Nephron (organoid): ENCODE data around the gene HCN3.

Experiments
- H3K27ac Mint-ChIP-seq, 3 experiments: 2 replicates each; pipeline ENCODE4 v1.8.0; 2020; ENCODE audit warnings: mixed read lengths in 3 of 3, mild to moderate bottlenecking in 2 of 3, moderate library complexity in 1 of 3
- H3K27me3 Mint-ChIP-seq: 2 replicates; pipeline ENCODE4 v1.8.0; 2021; ENCODE audit warnings: low read depth, mild to moderate bottlenecking, moderate library complexity, mixed read lengths
- H3K36me3 Mint-ChIP-seq: 2 replicates; pipeline ENCODE4 v1.8.0; 2020; ENCODE audit warnings: low read depth, mixed read lengths
- H3K4me1 Mint-ChIP-seq: 2 replicates; pipeline ENCODE4 v1.8.0; 2020; ENCODE audit warnings: mixed read lengths
- H3K4me3 Mint-ChIP-seq, 3 experiments: 2 replicates each; pipeline ENCODE4 v1.8.0; 2020; ENCODE audit warnings: mild to moderate bottlenecking in 3 of 3, mixed read lengths in 3 of 3, moderate library complexity in 2 of 3
- H3K9me3 Mint-ChIP-seq: 2 replicates; pipeline ENCODE4 v1.8.0; 2020; ENCODE audit warnings: mixed read lengths
- CTCF ChIP-seq, 3 experiments: fragments of 200-600 bp; sonication (generic); IDR thresholded peaks; one replicate each; pipeline ENCODE4 v1.5.0; 2021; ENCODE audit warnings: antibody characterized with exemption in 3 of 3; ENCODE audit not compliant: unreplicated experiment in 3 of 3

HCN3 gene

GRCh38 chr1:155277902-155278688, 832 bp downstream of the HCN3 start:
- peak overlapping the region; percentile 82 to 88 (median 84) for H3K4me3 Mint-ChIP-seq
- peaks cover 8% of the 10 kb centered on the region for H3K36me3 Mint-ChIP-seq
- H3K4me1 Mint-ChIP-seq = peaks cover 24% of the 10 kb centered on the region
- H3K9me3 Mint-ChIP-seq = no peaks in the 10 kb centered on the region
- peak overlapping the region in 1 of 3 experiments; percentile 48 for H3K27ac Mint-ChIP-seq
- TF ChIP-seq CTCF (IDR thresholded peaks at IDR 0.05; ENCODE audit: unreplicated experiment in 3 of 3) = peak in 2 of 3 experiments; percentile 37 to 38
- no peaks in the 10 kb centered on the region for H3K27me3 Mint-ChIP-seq

GRCh38 chr1:155278689-155279160, 1.5 kb downstream of the HCN3 start:
- peak overlapping the region; percentile 82 to 88 (median 84) for H3K4me3 Mint-ChIP-seq
- peaks cover 22% of the 10 kb centered on the region for H3K4me1 Mint-ChIP-seq
- no peak for TF ChIP-seq CTCF (IDR thresholded peaks at IDR 0.05; ENCODE audit: unreplicated experiment in 3 of 3)
- peak overlapping the region in 1 of 3 experiments; percentile 48 for H3K27ac Mint-ChIP-seq
- H3K36me3 Mint-ChIP-seq = peaks cover 8% of the 10 kb centered on the region
- no peaks in the 10 kb centered on the region for H3K9me3 Mint-ChIP-seq
- H3K27me3 Mint-ChIP-seq = no peaks in the 10 kb centered on the region

- no peak for TF ChIP-seq CTCF (IDR thresholded peaks at IDR 0.05; ENCODE audit: unreplicated experiment in 3 of 3)
- peak overlapping the region; percentile 18 to 65 (median 53) for H3K4me3 Mint-ChIP-seq
- no peak overlapping the region for H3K27ac Mint-ChIP-seq
- H3K36me3 Mint-ChIP-seq = peaks cover 8% of the 10 kb centered on the region
- no peaks in the 10 kb centered on the region for H3K27me3 Mint-ChIP-seq
- no peaks in the 10 kb centered on the region for H3K9me3 Mint-ChIP-seq
- H3K4me1 Mint-ChIP-seq = peaks cover 20% of the 10 kb centered on the region
Observed at GRCh38 chr1:155279268-155279667, 2.0 kb downstream of the HCN3 start.

GRCh38 chr1:155282488-155283091, 5.3 kb downstream of the HCN3 start:
- Mint-ChIP-seq H3K9me3 (no peaks in the 10 kb centered on the region), H3K4me1 (peaks cover 9% of the 10 kb centered on the region), H3K27me3 (no peaks in the 10 kb centered on the region), H3K4me3 (peak overlapping the region in 1 of 3 experiments; percentile 52), H3K27ac (no peak overlapping the region), H3K36me3 (peaks cover 8% of the 10 kb centered on the region)
- TF ChIP-seq CTCF (IDR thresholded peaks at IDR 0.05; ENCODE audit: unreplicated experiment in 3 of 3) = no peak

- Mint-ChIP-seq H3K4me3 (no peak overlapping the region), H3K27me3 (no peaks in the 10 kb centered on the region), H3K27ac (no peak overlapping the region), H3K9me3 (no peaks in the 10 kb centered on the region), H3K4me1 (no peaks in the 10 kb centered on the region), H3K36me3 (peaks cover 8% of the 10 kb centered on the region)
- TF ChIP-seq CTCF (IDR thresholded peaks at IDR 0.05; ENCODE audit: unreplicated experiment in 3 of 3) = no peak
Observed at GRCh38 chr1:155284476-155284875, 7.2 kb downstream of the HCN3 start.
